Activated CD4-positive, alpha-beta T cell treated with anti-CD3 and anti-CD28 coated beads for 36 hours (primary cell): ENCODE data around the gene PLEKHO2. TPM values are rescaled to one million over a fixed set of nuclear protein-coding genes. Genes with fewer than 3 reads are reported as not detected.

ENCODE experiments used
- ATAC-seq: fragments of 200-7000 bp; cut with Tn5 transposase; one replicate; pipeline ENCODE4 v1.10.0; 2021; ENCODE audit warnings: mild to moderate bottlenecking, moderate library complexity
- CTCF ChIA-PET: fragments of 350-600 bp; sonication (Branson Sonifier 250); formaldehyde crosslinking; loops from one replicate; lab custom pipeline; 2021; ENCODE audit warnings: antibody characterized with exemption; lab: Charles Lee
- POLR2A ChIA-PET: fragments of 350-600 bp; sonication (Branson Sonifier 250); formaldehyde crosslinking; loops from one replicate; lab custom pipeline; 2021; ENCODE audit warnings: antibody characterized with exemption, inconsistent platforms; lab: Charles Lee
- DNase-seq: peaks from one replicate; pipeline ENCODE4 v3.0.0-alpha.2; 2020
- H3K27ac Mint-ChIP-seq: one replicate; pipeline ENCODE4 v1.8.0; 2021; ENCODE audit warnings: mixed read lengths
- H3K27me3 Mint-ChIP-seq: one replicate; pipeline ENCODE4 v1.8.0; 2021; ENCODE audit warnings: mixed read lengths
- H3K36me3 Mint-ChIP-seq: one replicate; pipeline ENCODE4 v1.8.0; 2021; ENCODE audit warnings: low read depth, mixed read lengths
- H3K4me1 Mint-ChIP-seq: one replicate; pipeline ENCODE4 v1.8.0; 2021; ENCODE audit warnings: mixed read lengths
- H3K4me3 Mint-ChIP-seq: one replicate; pipeline ENCODE4 v1.8.0; 2021; ENCODE audit warnings: mild to moderate bottlenecking, moderate library complexity, mixed read lengths
- H3K9me3 Mint-ChIP-seq: one replicate; pipeline ENCODE4 v1.8.0; 2021; ENCODE audit warnings: low read depth, mixed read lengths
- intact Hi-C, 2 experiments: fragments of 100-400 bp; cut with DNase I in 1 of 2; cut with micrococcal nuclease in 1 of 2; formaldehyde crosslinking; loops; one replicate each; pipeline versions ENCODE4 v1.14.2 to v1.15.1; 2022 to 2024; cut with DNase I, micrococcal nuclease
- total RNA-seq, 2 experiments: library from RNA; stranded (reverse); gene quantifications; one replicate each; pipeline ENCODE4 v1.2.3, GENCODE V29; 2021

Gene PLEKHO2
- total RNA-seq, 2 experiments from 2014 or later: 11.4 to 13.3 TPM

DNA sequence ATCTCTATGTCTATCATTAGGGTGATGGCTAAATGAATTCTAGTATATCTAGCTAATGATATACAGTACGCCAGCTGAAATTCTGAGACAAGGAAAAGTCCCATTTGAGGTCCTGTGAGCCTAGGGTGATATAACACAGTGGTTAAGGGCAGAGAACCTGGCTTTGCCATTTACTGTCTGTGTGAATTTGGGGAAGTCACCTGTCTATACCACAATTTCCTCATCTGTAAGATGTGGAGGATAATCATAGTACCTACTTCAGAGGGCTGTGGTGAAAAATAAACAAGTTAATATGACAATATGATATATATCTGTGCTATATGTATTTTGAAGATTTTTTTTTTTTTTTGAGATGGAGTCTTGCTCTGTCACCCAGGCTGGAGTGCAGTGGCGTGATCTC, 60.2 kb downstream of the PLEKHO2 start:
- Mint-ChIP-seq H3K27ac (no peak overlapping the region), H3K4me1 (peaks cover 34% of the 10 kb centered on the region), H3K27me3 (no peaks in the 10 kb centered on the region), H3K4me3 (no peak overlapping the region), H3K36me3 (peaks cover 9% of the 10 kb centered on the region), H3K9me3 (peaks cover 6% of the 10 kb centered on the region)
- DNase-seq (no peak), ATAC-seq (no peak)
- POLR2A ChIA-PET: no interaction called here
- intact Hi-C loops: loop anchor here (1.0 kb wide), 2 partner anchors 8 to 9 kb away; no protein-coding TSS in a partner anchor
- CTCF ChIA-PET: interaction anchor here (0.8 to 1.7 kb wide), 2 partner anchors 9 to 215 kb away, joined by 3 to 4 read pairs; no protein-coding TSS in a partner anchor

DNA sequence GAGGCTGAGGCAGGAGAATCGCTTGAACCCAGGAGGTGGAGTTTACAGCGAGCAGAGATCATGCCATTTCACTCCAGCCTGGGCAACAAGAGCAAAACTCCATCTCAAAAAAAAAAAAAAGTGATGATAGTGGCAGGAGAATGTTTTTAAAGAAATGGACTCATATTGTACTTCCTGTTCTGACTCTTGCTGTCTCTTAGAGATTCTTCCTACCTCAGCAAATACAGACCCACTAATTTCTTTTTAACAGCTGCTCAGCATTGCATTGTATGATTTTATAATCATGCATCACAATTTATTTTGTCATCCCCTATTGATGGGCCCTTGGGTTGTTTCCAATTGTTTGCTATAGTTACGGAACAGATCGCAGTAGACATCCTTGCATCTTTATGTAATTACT, 61.1 kb downstream of the PLEKHO2 start:
- Mint-ChIP-seq H3K4me1 (peaks cover 34% of the 10 kb centered on the region), H3K9me3 (peaks cover 6% of the 10 kb centered on the region), H3K4me3 (no peak overlapping the region), H3K27ac (peak overlapping the region; percentile 41), H3K27me3 (no peaks in the 10 kb centered on the region), H3K36me3 (peaks cover 9% of the 10 kb centered on the region)
- POLR2A ChIA-PET: interaction anchor here (0.7 kb wide), 1 partner anchor 58 kb away, joined by 5 read pairs; no protein-coding TSS in a partner anchor
- intact Hi-C loops: loop anchor here (1.0 kb wide), 2 partner anchors 9 to 10 kb away; no protein-coding TSS in a partner anchor
- no peak for DNase-seq
- CTCF ChIA-PET: interaction anchor here (0.6 to 1.7 kb wide), 3 partner anchors 10 to 496 kb away, joined by 3 to 4 read pairs (median 3); no protein-coding TSS in a partner anchor
- peak; percentile 54 for ATAC-seq

DNA sequence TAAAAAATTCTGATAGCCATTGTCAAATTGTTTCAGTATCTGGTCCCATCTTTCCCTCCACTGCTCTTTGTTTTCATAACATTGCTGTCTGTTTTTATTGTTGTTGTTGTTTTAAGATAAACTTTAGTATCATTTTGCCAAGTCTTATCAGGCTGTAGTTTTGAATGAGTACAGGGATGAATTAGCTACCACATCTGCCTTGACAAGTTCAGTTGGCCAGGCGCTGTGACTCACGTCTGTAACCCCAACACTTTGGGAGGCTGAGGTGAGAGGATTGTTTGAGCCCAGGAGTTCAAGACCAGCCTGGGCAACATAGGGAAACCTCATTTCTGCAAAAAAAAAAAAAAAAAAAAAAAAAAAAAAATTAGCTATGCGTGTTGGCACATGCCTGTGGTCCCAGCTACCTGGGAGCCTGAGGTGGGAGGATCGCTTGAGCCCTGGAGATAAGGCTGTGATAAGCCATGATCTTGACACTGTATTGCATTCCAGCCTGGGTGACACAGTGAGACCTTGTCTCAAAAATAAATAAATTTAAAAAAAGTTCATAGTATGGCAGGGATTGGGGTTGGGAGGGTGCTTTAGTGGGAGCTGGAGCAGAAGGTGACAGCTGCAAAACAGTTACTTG, 61.7 kb downstream of the PLEKHO2 start:
- peaks cover 34% of the 10 kb centered on the region for H3K4me1 Mint-ChIP-seq
- peaks cover 6% of the 10 kb centered on the region for H3K9me3 Mint-ChIP-seq
- peaks cover 9% of the 10 kb centered on the region for H3K36me3 Mint-ChIP-seq
- H3K27me3 Mint-ChIP-seq: peaks cover 2% of the 10 kb centered on the region
- POLR2A ChIA-PET: interaction anchor here (0.6 to 0.7 kb wide), 2 partner anchors 59 to 251 kb away, joined by 4 to 5 read pairs; no protein-coding TSS in a partner anchor
- H3K4me3 Mint-ChIP-seq: no peak overlapping the region
- CTCF ChIA-PET: interaction anchor here (0.6 to 1.7 kb wide), 2 partner anchors 10 to 496 kb away, joined by 3 to 4 read pairs; no protein-coding TSS in a partner anchor
- peak; percentile 25 for ATAC-seq
- DNase-seq: peak; percentile 49
- intact Hi-C loops: no loop called here
- peak overlapping the region; percentile 45 for H3K27ac Mint-ChIP-seq

DNA sequence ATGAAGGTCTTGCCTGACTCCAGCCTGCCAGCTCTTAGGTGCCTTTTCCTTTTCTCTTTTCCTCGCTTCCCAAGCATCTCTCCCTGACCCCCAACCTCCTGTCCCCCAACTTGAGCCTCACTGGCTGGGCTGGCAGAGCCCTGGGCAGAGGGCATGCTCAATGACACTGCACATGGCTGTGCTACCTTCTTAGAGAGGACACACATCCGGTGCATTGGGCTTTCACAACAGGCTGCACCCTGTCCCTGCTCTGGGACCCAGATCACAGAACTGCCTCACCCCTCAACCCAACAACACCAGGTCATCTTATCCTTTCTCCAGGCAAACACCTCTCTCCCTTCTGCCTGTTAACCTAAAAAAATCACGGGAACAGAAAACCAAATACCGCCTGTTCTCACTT, 62.5 kb downstream of the PLEKHO2 start:
- peaks cover 9% of the 10 kb centered on the region for H3K36me3 Mint-ChIP-seq
- CTCF ChIA-PET: interaction anchor here (0.7 kb wide), 2 partner anchors 68 to 92 kb away, joined by 3 read pairs; no protein-coding TSS in a partner anchor
- H3K4me1 Mint-ChIP-seq: peaks cover 34% of the 10 kb centered on the region
- intact Hi-C loops: no loop called here
- H3K27me3 Mint-ChIP-seq: peaks cover 2% of the 10 kb centered on the region
- H3K9me3 Mint-ChIP-seq: peaks cover 6% of the 10 kb centered on the region
- no peak overlapping the region for H3K4me3 Mint-ChIP-seq
- ATAC-seq: no peak
- POLR2A ChIA-PET: interaction anchor here (0.6 kb wide), 1 partner anchor 250 kb away, joined by 4 read pairs; no protein-coding TSS in a partner anchor
- no peak for DNase-seq
- H3K27ac Mint-ChIP-seq: no peak overlapping the region

DNA sequence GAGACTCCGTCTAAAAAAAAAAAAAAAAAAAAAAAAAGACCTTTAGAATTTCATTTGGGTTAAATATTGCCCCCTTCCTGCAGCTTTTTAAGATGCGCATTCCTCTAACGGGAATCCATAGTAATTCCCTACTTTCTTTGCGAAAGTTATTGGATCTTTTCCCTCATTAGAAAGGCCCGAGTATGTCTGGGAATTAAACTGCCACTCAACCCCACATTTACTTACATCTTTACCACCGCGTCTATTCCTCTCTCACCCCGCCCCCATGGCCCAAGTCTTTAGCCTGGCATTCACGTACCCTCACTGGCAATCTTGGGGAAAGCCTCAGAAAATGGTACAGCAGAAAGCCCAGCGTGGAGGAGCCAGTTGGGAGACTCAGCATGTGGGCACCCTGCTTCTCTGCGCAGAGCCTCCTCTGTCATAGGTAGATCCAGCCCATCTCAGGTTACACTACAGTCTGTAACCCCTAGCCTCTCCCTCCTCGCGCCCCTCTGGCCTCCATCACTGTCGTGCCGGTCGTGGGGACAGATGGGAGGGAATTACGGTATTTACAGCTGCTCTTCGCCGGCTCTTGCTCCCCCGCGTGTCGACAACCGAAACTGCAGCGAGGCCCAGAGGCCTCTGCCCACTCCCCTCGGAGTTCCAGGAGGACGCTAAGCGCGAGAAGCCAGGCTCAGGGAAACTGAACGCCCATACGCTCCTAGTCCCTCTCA, 63.6 kb downstream of the PLEKHO2 start:
- H3K4me3 Mint-ChIP-seq: peak overlapping the region; percentile 67
- intact Hi-C loops: loop anchor here (1.0 kb wide), 4 partner anchors 22 to 174 kb away; partner anchors contain the start of gene PIF1 (in 1 of the 2)
- ATAC-seq: peak; percentile 87
- H3K36me3 Mint-ChIP-seq: peaks cover 7% of the 10 kb centered on the region
- peaks cover 34% of the 10 kb centered on the region for H3K4me1 Mint-ChIP-seq
- H3K9me3 Mint-ChIP-seq: peaks cover 6% of the 10 kb centered on the region
- peaks cover 6% of the 10 kb centered on the region for H3K27me3 Mint-ChIP-seq
- CTCF ChIA-PET: interaction anchor here (0.6 to 3.0 kb wide), 15 partner anchors 9 to 1045 kb away, joined by 3 to 14 read pairs (median 3); no protein-coding TSS in a partner anchor
- POLR2A ChIA-PET: interaction anchor here (1.0 to 2.2 kb wide), 2 partner anchors 11 to 70 kb away, joined by 5 to 9 read pairs; no protein-coding TSS in a partner anchor
- peak; percentile 91 for DNase-seq
- peak overlapping the region; percentile 87 for H3K27ac Mint-ChIP-seq

DNA sequence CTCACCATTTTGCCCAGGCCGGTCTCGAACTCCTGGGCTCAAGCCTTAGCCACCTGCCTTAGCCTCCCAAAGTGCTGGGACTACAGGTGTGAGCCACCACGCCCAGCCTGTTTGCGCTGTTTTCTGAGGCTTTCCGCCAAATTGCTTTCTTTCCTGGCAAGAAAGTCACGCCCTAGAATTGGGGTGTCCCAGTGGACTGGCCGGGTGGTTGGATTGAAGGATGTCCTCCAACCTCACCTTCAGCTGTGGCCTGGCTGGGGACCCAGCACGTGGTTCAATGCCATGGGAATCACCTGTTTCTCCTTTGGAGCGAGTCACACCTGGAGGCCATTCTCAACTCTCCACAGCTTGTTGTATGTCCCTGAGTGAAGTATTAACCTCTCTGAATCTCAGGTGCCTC, 64.2 kb downstream of the PLEKHO2 start:
- POLR2A ChIA-PET: interaction anchor here (1.0 to 2.2 kb wide), 2 partner anchors 12 to 71 kb away, joined by 5 to 9 read pairs; no protein-coding TSS in a partner anchor
- H3K4me1 Mint-ChIP-seq: peaks cover 34% of the 10 kb centered on the region
- peaks cover 5% of the 10 kb centered on the region for H3K36me3 Mint-ChIP-seq
- CTCF ChIA-PET: interaction anchor here (0.6 to 3.0 kb wide), 15 partner anchors 9 to 208 kb away, joined by 3 to 14 read pairs (median 3); partner anchors contain the start of gene PIF1
- ATAC-seq: no peak
- no peak overlapping the region for H3K27ac Mint-ChIP-seq
- intact Hi-C loops: loop anchor here (1.0 kb wide), 4 partner anchors 23 to 175 kb away; partner anchors contain the start of gene PIF1 (in 1 of the 2)
- DNase-seq: no peak
- peaks cover 2% of the 10 kb centered on the region for H3K9me3 Mint-ChIP-seq
- H3K4me3 Mint-ChIP-seq: no peak overlapping the region
- H3K27me3 Mint-ChIP-seq: peaks cover 9% of the 10 kb centered on the region

DNA sequence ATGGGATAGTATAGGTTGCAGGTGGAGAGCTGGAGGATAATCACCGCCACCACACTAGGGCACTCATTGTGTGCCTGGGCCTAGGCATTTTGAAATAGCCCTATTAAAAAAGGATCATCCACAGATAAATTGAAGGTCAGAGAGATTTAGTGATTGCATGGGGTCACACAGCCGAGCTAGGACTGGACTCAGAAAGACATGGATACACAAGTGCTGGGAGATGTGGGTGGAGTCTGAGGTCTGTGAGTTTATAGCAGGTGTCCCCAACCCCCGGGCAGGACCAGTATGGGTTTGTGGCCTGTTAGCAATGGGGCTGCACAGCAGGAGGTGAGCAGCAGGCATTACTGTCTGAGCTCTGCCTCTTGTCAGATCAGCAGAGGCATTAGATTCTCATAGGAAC, 64.7 kb downstream of the PLEKHO2 start:
- DNase-seq: no peak
- ATAC-seq: no peak
- CTCF ChIA-PET: interaction anchor here (0.6 to 3.0 kb wide), 12 partner anchors 9 to 209 kb away, joined by 3 to 14 read pairs (median 3); partner anchors contain the start of gene PIF1
- Mint-ChIP-seq H3K36me3 (peaks cover 3% of the 10 kb centered on the region), H3K9me3 (no peaks in the 10 kb centered on the region), H3K4me1 (peaks cover 36% of the 10 kb centered on the region), H3K4me3 (no peak overlapping the region), H3K27me3 (peaks cover 13% of the 10 kb centered on the region), H3K27ac (no peak overlapping the region)
- POLR2A ChIA-PET: interaction anchor here (2.2 kb wide), 1 partner anchor 12 kb away, joined by 9 read pairs; no protein-coding TSS in a partner anchor
- intact Hi-C loops: no loop called here

DNA sequence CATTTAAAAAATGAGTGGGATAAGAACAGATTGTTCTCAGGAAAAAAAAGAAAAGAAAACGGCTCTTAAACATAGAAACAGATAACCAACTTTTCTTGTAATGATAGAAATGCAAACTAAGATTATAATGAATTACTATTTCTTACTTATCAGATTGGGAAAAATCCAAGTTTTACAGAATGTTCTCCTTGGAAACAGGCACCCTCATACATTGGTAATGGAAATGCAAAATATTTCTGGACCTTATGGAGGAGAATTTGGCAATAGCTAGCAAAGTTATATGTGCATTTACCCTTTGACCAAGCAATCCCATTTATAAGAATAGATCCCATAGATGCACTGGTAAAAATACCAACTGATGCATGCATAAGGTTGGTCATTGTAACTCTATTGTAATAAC, 66.3 kb downstream of the PLEKHO2 start:
- CTCF ChIA-PET: interaction anchor here (0.7 to 2.7 kb wide), 3 partner anchors 72 to 715 kb away, joined by 3 to 12 read pairs (median 4); no protein-coding TSS in a partner anchor
- peaks cover 27% of the 10 kb centered on the region for H3K4me1 Mint-ChIP-seq
- no peak overlapping the region for H3K4me3 Mint-ChIP-seq
- no peaks in the 10 kb centered on the region for H3K9me3 Mint-ChIP-seq
- H3K27me3 Mint-ChIP-seq: peaks cover 16% of the 10 kb centered on the region
- no peak for ATAC-seq
- H3K27ac Mint-ChIP-seq: no peak overlapping the region
- POLR2A ChIA-PET: no interaction called here
- intact Hi-C loops: no loop called here
- DNase-seq: no peak
- H3K36me3 Mint-ChIP-seq: no peaks in the 10 kb centered on the region

DNA sequence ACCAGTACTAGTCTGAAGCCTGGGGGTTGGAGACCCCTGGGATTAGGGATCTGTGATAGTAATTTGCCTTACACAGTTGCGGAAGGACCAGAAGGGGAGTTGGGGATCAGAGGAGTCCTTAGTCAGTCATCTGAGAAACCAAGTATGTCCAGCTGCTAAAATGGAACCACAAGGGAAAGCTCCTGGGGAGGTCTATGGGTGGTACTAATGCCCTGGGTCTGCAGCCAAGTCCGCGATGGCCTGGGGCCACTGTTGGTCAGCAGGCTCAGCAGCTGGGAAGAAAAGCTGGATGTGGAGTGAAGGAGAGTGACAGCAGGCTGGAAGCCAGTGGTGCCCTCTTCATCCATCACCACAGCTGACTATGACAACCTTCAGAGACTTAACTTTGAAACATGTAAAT, 67.8 kb downstream of the PLEKHO2 start:
- intact Hi-C loops: no loop called here
- H3K9me3 Mint-ChIP-seq: no peaks in the 10 kb centered on the region

DNA sequence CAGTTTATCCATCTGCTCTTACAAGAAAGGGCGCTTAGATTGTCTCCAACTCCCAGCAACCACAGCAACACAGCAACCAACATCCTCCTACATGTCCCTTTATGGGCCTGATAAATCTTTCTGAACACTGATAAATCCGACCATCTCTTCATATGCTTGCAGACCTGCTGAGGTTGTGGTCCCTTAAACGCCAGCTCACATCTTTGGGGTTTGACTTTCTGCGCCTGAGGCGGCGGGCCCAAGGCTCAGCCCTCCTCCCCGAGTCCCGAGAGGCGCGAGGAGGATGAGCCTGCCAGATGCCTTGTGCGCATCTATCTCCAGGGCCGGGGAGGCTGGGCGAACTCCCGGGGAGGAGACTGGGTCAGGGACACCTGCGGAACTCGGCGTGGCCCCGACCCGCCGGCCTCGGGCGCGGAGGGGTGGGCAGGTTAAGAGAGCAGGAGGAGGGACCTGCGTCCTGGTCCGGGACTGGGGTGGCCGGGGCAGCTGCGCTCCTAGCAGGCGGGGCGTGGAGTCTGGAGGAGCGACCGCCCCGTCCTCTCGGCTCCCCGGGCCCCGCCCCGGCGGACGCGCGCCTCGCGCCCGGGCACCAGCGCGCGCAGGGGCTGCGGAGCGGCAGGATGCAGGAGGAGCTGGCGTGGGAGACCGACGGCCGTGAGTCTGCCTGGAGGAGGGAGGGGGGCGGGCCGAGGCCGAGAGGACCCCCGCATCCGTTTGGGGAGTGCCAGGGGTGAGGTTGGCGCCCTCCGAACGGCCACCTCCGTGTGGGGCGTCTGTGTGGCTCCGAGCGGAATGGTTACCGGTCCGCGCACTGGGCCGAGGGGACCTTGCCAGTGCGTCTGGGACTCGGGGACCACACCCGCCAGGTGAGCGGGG, 69.8 kb downstream of the PLEKHO2 start, which contains the start of gene ANKDD1A:
Gene ANKDD1A (plus strand): TSS at position 592 of the 876 bp plus-strand sequence. CDS start 29 bp downstream, at position 621.
- peak; percentile 71 for DNase-seq
- H3K4me3 Mint-ChIP-seq: peak within 1 kb of the TSS; percentile 60
- POLR2A ChIA-PET: interaction anchor here (0.5 to 1.3 kb wide), 4 partner anchors 17 to 338 kb away, joined by 3 to 4 read pairs (median 3); no protein-coding TSS in a partner anchor
- no peak within 1 kb of the TSS for H3K27ac Mint-ChIP-seq
- CTCF ChIA-PET: interaction anchor here (0.7 to 1.3 kb wide), 4 partner anchors 71 to 227 kb away, joined by 3 to 4 read pairs (median 3); no protein-coding TSS in a partner anchor
- intact Hi-C loops: no loop called here
- H3K36me3 Mint-ChIP-seq: no peaks in the 10 kb centered on the region
- no peaks in the 10 kb centered on the region for H3K9me3 Mint-ChIP-seq
- peaks cover 16% of the 10 kb centered on the region for H3K27me3 Mint-ChIP-seq
- ATAC-seq: peak; percentile 96
- peaks cover 4% of the 10 kb centered on the region for H3K4me1 Mint-ChIP-seq

More for the DNA sequence above, 67.8 kb downstream of the PLEKHO2 start:
- H3K27ac Mint-ChIP-seq: no peak overlapping the region
- peaks cover 11% of the 10 kb centered on the region for H3K4me1 Mint-ChIP-seq
- DNase-seq (no peak), ATAC-seq (no peak)
- H3K4me3 Mint-ChIP-seq: no peak overlapping the region
- no peaks in the 10 kb centered on the region for H3K36me3 Mint-ChIP-seq
- peaks cover 16% of the 10 kb centered on the region for H3K27me3 Mint-ChIP-seq
- ChIA-PET CTCF (no interaction called here), POLR2A (no interaction called here)
